SK-N-SH treated with all-trans-retinoic acid at 6 μM for 48 hours (cell line): ENCODE data around the gene MAML3.

Experiments
- CSDC2 ChIP-seq: fragments of 250-450 bp; sonication (Bioruptor Pico); IDR thresholded peaks from 2 replicates; pipeline ENCODE4 v1.5.0; 2020; ENCODE audit warnings: mild to moderate bottlenecking, moderate library complexity
- ISL1 ChIP-seq: fragments of 250-450 bp; sonication (Bioruptor Pico); IDR thresholded peaks from 2 replicates; pipeline ENCODE4 v2.1.2; 2022; ENCODE audit warnings: mild to moderate bottlenecking, moderate library complexity
- ZFP30 ChIP-seq: fragments of 450-650 bp; formaldehyde crosslinking; IDR thresholded peaks from 2 replicates; pipeline ENCODE4 v1.5.0; 2022; ENCODE audit warnings: mild to moderate bottlenecking, moderate library complexity
- ZNF565 ChIP-seq: fragments of 450-650 bp; formaldehyde crosslinking; conservative IDR thresholded peaks from 2 replicates; pipeline ENCODE4 v1.5.0; 2020; ENCODE audit warnings: low read depth, mild to moderate bottlenecking, moderate library complexity
- ZNF8 ChIP-seq: fragments of 450-650 bp; formaldehyde crosslinking; IDR thresholded peaks from 2 replicates; pipeline ENCODE4 v1.5.0; 2020; ENCODE audit warnings: mild to moderate bottlenecking, moderate library complexity
- TF ChIP-seq, protein P1 (sequence below): fragments of 250-450 bp; sonication (Bioruptor Pico); IDR thresholded peaks from 2 replicates; pipeline ENCODE4 v1.8.0; 2021; ENCODE audit warnings: low read depth, mild to moderate bottlenecking, moderate library complexity, borderline replicate concordance

DNA sequence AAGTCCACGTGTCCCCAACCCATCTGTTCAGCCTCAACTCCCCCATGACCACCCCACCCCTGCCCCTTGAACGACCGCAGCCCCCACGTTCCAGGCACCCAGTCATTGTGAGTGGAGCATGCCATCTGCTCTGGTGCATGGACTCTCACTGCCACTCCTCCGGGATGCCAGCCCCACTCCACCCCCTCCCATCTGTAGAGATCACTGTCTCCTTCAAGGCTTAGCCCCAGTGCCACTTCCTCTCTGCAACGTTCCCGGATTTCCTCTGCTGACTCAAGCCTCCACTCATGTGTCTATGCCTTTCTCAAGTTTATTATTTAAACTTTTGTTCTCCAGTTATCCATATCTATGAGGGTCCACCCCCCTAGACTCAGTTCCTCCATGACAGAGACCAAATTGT is 54.0 kb downstream of the MAML3 start:
- TF ChIP-seq ISL1 (CRISPR knock-in tag) (no peak), CSDC2 (CRISPR knock-in tag) (no peak), ZFP30 (CRISPR knock-in tag) (no peak), ZNF8 (no peak), ZNF565 (no peak)
- TF ChIP-seq, protein P1, sequence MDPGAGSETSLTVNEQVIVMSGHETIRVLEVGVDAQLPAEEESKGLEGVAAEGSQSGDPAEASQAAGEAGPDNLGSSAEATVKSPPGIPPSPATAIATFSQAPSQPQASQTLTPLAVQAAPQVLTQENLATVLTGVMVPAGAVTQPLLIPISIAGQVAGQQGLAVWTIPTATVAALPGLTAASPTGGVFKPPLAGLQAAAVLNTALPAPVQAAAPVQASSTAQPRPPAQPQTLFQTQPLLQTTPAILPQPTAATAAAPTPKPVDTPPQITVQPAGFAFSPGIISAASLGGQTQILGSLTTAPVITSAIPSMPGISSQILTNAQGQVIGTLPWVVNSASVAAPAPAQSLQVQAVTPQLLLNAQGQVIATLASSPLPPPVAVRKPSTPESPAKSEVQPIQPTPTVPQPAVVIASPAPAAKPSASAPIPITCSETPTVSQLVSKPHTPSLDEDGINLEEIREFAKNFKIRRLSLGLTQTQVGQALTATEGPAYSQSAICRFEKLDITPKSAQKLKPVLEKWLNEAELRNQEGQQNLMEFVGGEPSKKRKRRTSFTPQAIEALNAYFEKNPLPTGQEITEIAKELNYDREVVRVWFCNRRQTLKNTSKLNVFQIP (CRISPR knock-in tag) = no peak
